ENCODE data around the gene CCDC13. TPM values are rescaled to one million over a fixed set of nuclear protein-coding genes. Genes with fewer than 3 reads are reported as not detected.

Gene CCDC13
- total and polyA plus RNA-seq, 2 donors (not counting 1 experiment from before 2014, with no cell fraction given): 0.41 to 0.66 TPM

GRCh38 chr3:42780892-42781700 lies 8.0 kb upstream of the CCDC13 start:
- Histone ChIP-seq H3K27ac (ENCODE audit: insufficient read depth, low read length) (no peak overlapping the region), H3K4me3 (replicated peaks in 1 of 4; ENCODE audit: control extremely low read depth in 1 of 4, insufficient read depth in 1 of 4, low read depth in 3 of 4, low read length in 4 of 4) (no peak overlapping the region), H3K36me3 (ENCODE audit: control insufficient read depth, insufficient read depth, low read length) (no peaks in the 10 kb centered on the region), H3K27me3 (ENCODE audit: control insufficient read depth, insufficient read depth, low read length) (no peaks in the 10 kb centered on the region), H2AFZ (ENCODE audit: low read length) (no peak overlapping the region), H3K79me2 (ENCODE audit: control insufficient read depth, insufficient read depth, low read length) (no peaks in the 10 kb centered on the region), H4K20me1 (ENCODE audit: control insufficient read depth, extremely low read depth, insufficient read depth, low read length) (no peaks in the 10 kb centered on the region), H3K9me3 (ENCODE audit: control insufficient read depth, insufficient read depth, low read depth, low read length) (no peaks in the 10 kb centered on the region), H3K4me1 (ENCODE audit: control insufficient read depth, extremely low read depth, insufficient read depth, low read length) (peaks cover 6% of the 10 kb centered on the region), H3K4me2 (ENCODE audit: extremely low read depth, insufficient read depth, low read length) (no peak overlapping the region), H3K9ac (ENCODE audit: insufficient read depth, low read length) (no peak overlapping the region)
- peak; percentile 62 to 92 for DNase-seq (ENCODE audit: low read depth in 2 of 2)
- TF ChIP-seq EZH2 (IDR thresholded peaks at IDR 0.05; ENCODE audit: low read length, missing control alignments) (no peak), CTCF (conservative IDR thresholded peaks at IDR 0.05 in 1 of 2, IDR thresholded peaks at IDR 0.05 in 1 of 2; ENCODE audit: low read depth in 1 of 2, low read length in 2 of 2) (peak; percentile 69)

- DNase-seq (ENCODE audit: low read depth in 2 of 2): no peak
- H4K20me1 ChIP-seq (ENCODE audit: control insufficient read depth, extremely low read depth, insufficient read depth, low read length): no peaks in the 10 kb centered on the region
- H3K79me2 ChIP-seq (ENCODE audit: control insufficient read depth, insufficient read depth, low read length): no peaks in the 10 kb centered on the region
- peaks cover 6% of the 10 kb centered on the region for H3K4me1 ChIP-seq (ENCODE audit: control insufficient read depth, extremely low read depth, insufficient read depth, low read length)
- H2AFZ ChIP-seq (ENCODE audit: low read length): no peak overlapping the region
- no peaks in the 10 kb centered on the region for H3K9me3 ChIP-seq (ENCODE audit: control insufficient read depth, insufficient read depth, low read depth, low read length)
- no peak overlapping the region for H3K27ac ChIP-seq (ENCODE audit: insufficient read depth, low read length)
- H3K36me3 ChIP-seq (ENCODE audit: control insufficient read depth, insufficient read depth, low read length): no peaks in the 10 kb centered on the region
- no peak overlapping the region for H3K9ac ChIP-seq (ENCODE audit: insufficient read depth, low read length)
- no peak overlapping the region for H3K4me2 ChIP-seq (ENCODE audit: extremely low read depth, insufficient read depth, low read length)
- no peak for TF ChIP-seq EZH2 (IDR thresholded peaks at IDR 0.05; ENCODE audit: low read length, missing control alignments)
- no peak for TF ChIP-seq CTCF (conservative IDR thresholded peaks at IDR 0.05 in 1 of 2, IDR thresholded peaks at IDR 0.05 in 1 of 2; ENCODE audit: low read depth in 1 of 2, low read length in 2 of 2)
- no peaks in the 10 kb centered on the region for H3K27me3 ChIP-seq (ENCODE audit: control insufficient read depth, insufficient read depth, low read length)
- H3K4me3 ChIP-seq (replicated peaks in 1 of 4; ENCODE audit: control extremely low read depth in 1 of 4, insufficient read depth in 1 of 4, low read depth in 3 of 4, low read length in 4 of 4): no peak overlapping the region
Measured at GRCh38 chr3:42780398-42780797, 7.3 kb upstream of the CCDC13 start.

- peak overlapping the region; percentile 44 for H3K27ac ChIP-seq (ENCODE audit: insufficient read depth, low read length)
Measured at GRCh38 chr3:42778644-42779043, 5.6 kb upstream of the CCDC13 start.

More at GRCh38 chr3:42778644-42779043, 5.6 kb upstream of the CCDC13 start:
- Histone ChIP-seq H4K20me1 (ENCODE audit: control insufficient read depth, extremely low read depth, insufficient read depth, low read length) (no peaks in the 10 kb centered on the region), H3K9ac (ENCODE audit: insufficient read depth, low read length) (no peak overlapping the region), H3K79me2 (ENCODE audit: control insufficient read depth, insufficient read depth, low read length) (no peaks in the 10 kb centered on the region), H3K4me3 (replicated peaks in 1 of 4; ENCODE audit: control extremely low read depth in 1 of 4, insufficient read depth in 1 of 4, low read depth in 3 of 4, low read length in 4 of 4) (no peak overlapping the region), H3K4me1 (ENCODE audit: control insufficient read depth, extremely low read depth, insufficient read depth, low read length) (peaks cover 6% of the 10 kb centered on the region), H3K36me3 (ENCODE audit: control insufficient read depth, insufficient read depth, low read length) (no peaks in the 10 kb centered on the region), H2AFZ (ENCODE audit: low read length) (no peak overlapping the region), H3K9me3 (ENCODE audit: control insufficient read depth, insufficient read depth, low read depth, low read length) (no peaks in the 10 kb centered on the region), H3K27me3 (ENCODE audit: control insufficient read depth, insufficient read depth, low read length) (no peaks in the 10 kb centered on the region), H3K4me2 (ENCODE audit: extremely low read depth, insufficient read depth, low read length) (peak overlapping the region; percentile 54)
- TF ChIP-seq EZH2 (IDR thresholded peaks at IDR 0.05; ENCODE audit: low read length, missing control alignments) (no peak), CTCF (conservative IDR thresholded peaks at IDR 0.05 in 1 of 2, IDR thresholded peaks at IDR 0.05 in 1 of 2; ENCODE audit: low read depth in 1 of 2, low read length in 2 of 2) (no peak)
- peak; percentile 45 to 97 for DNase-seq (ENCODE audit: low read depth in 2 of 2)
